Fibroblast of lung (primary cell): ENCODE data around the gene MST1R. TPM values are rescaled to one million over a fixed set of nuclear protein-coding genes. Genes with fewer than 3 reads are reported as not detected.

Source experiments
- DNase-seq, 2 donors: peaks; one replicate each; pipeline versions ENCODE4 v3.0.0 to v3.0.0-alpha.2; 2010; ENCODE audit warnings: low read depth in 2 of 2
- H2AFZ ChIP-seq: 2 replicates; pipeline ENCODE4 v1.5.1; 2012; ENCODE audit warnings: low read length, control low read depth, inconsistent platforms
- H3K27ac ChIP-seq: 2 replicates; pipeline ENCODE4 v1.5.1; 2011; ENCODE audit warnings: low read length, control low read depth; ENCODE audit not compliant: insufficient read depth
- H3K27me3 ChIP-seq: 2 replicates; pipeline ENCODE4 v1.5.1; 2011; ENCODE audit warnings: mild to moderate bottlenecking, low read length; ENCODE audit not compliant: control insufficient read depth, insufficient read depth
- H3K36me3 ChIP-seq: 2 replicates; pipeline ENCODE4 v1.5.1; 2011; ENCODE audit warnings: low read length; ENCODE audit not compliant: control insufficient read depth, insufficient read depth
- H3K4me1 ChIP-seq: 2 replicates; pipeline ENCODE4 v1.5.1; 2011; ENCODE audit warnings: low read length; ENCODE audit not compliant: control insufficient read depth, insufficient read depth; ENCODE audit errors: extremely low read depth
- H3K4me2 ChIP-seq: 2 replicates; pipeline ENCODE4 v1.5.1; 2011; ENCODE audit warnings: low read length, control low read depth; ENCODE audit not compliant: insufficient read depth; ENCODE audit errors: extremely low read depth
- H3K4me3 ChIP-seq, 4 experiments: fragments of 200-600 bp in 1 of 4; sonication (generic) in 1 of 4; replicated peaks in 1 of 4; 2 replicates each; pipeline ENCODE4 v1.5.1; 2011 to 2016; ENCODE audit warnings: low read length in 4 of 4, low read depth in 3 of 4, mild to moderate bottlenecking in 3 of 4, control low read depth in 2 of 4, inconsistent platforms in 1 of 4, mixed read lengths in 1 of 4; ENCODE audit not compliant: insufficient read depth in 1 of 4; ENCODE audit errors: control extremely low read depth in 1 of 4
- H3K79me2 ChIP-seq: 2 replicates; pipeline ENCODE4 v1.5.1; 2012; ENCODE audit warnings: mild to moderate bottlenecking, low read length, inconsistent platforms; ENCODE audit not compliant: control insufficient read depth, insufficient read depth
- H3K9ac ChIP-seq: 2 replicates; pipeline ENCODE4 v1.5.1; 2011; ENCODE audit warnings: mild to moderate bottlenecking, low read length, control low read depth; ENCODE audit not compliant: insufficient read depth
- H3K9me3 ChIP-seq: 2 replicates; pipeline ENCODE4 v1.5.1; 2012; ENCODE audit warnings: low read depth, low read length; ENCODE audit not compliant: control insufficient read depth, insufficient read depth
- H4K20me1 ChIP-seq: 2 replicates; pipeline ENCODE4 v1.5.1; 2011; ENCODE audit warnings: low read length; ENCODE audit not compliant: control insufficient read depth, insufficient read depth; ENCODE audit errors: extremely low read depth
- EZH2 ChIP-seq: IDR thresholded peaks from 2 replicates; pipeline ENCODE4 v1.5.1; 2012; ENCODE audit warnings: low read length, control low read depth, mild to moderate bottlenecking; ENCODE audit errors: missing control alignments
- polyA plus RNA-seq, 2 donors: library from polyadenylated mRNA; depleted of rRNA in 1 of 2; stranded (reverse) in 1 of 2; unstranded in 1 of 2; fragments of >200 nt; gene quantifications; 2 replicates each; pipeline ENCODE4 v1.2.1, GENCODE V29; 2011 to 2012; ENCODE audit warnings: missing spikeins in 1 of 2
- total RNA-seq: library from RNA; depleted of rRNA; stranded (reverse); fragments of >200 nt; gene quantifications from 2 replicates; pipeline ENCODE4 v1.2.1, GENCODE V29; 2014
- TF ChIP-seq, protein P1 (sequence below), 2 donors: IDR thresholded peaks in 1 of 2; conservative IDR thresholded peaks in 1 of 2; 1 replicate in 1 of 2; 2 replicates in 1 of 2; pipeline ENCODE4 v1.5.1; 2011 to 2012; ENCODE audit warnings: low read length in 2 of 2, control low read depth in 1 of 2, inconsistent platforms in 1 of 2, low read depth in 1 of 2, mild to moderate bottlenecking in 1 of 2

The MST1R gene
- total and polyA plus RNA-seq, 2 donors (not counting 1 experiment from before 2014, with no cell fraction given), result 0.52 to 3.0 TPM

DNA sequence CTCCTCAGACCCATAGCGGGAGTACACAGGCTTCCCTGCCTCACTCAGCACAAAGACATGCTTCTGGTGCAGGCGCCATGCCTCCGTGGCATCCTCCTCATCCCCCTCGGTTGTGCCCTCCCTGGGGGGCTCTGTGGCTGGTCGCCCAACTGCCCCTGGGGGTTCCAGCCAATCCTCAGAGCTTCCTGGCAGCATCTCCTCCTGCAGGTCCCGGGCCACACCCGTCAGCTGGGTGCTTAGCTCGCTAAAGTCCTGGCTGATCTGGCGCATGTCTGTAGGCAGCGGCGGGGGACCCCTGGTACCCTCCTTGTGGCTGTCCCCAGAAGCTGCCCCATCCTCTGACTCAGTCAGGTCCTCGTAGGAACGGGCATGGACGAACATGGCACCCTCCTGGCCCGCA, 7.9 kb upstream of the MST1R start:
- H3K79me2 ChIP-seq, result no peaks in the 10 kb centered on the region
- H3K27ac ChIP-seq, result no peak overlapping the region
- H3K4me2 ChIP-seq, result no peak overlapping the region
- peaks cover 5% of the 10 kb centered on the region for H3K36me3 ChIP-seq
- H3K27me3 ChIP-seq, result no peaks in the 10 kb centered on the region
- H3K9me3 ChIP-seq, result no peaks in the 10 kb centered on the region
- TF ChIP-seq EZH2, result no peak
- TF ChIP-seq, protein P1, sequence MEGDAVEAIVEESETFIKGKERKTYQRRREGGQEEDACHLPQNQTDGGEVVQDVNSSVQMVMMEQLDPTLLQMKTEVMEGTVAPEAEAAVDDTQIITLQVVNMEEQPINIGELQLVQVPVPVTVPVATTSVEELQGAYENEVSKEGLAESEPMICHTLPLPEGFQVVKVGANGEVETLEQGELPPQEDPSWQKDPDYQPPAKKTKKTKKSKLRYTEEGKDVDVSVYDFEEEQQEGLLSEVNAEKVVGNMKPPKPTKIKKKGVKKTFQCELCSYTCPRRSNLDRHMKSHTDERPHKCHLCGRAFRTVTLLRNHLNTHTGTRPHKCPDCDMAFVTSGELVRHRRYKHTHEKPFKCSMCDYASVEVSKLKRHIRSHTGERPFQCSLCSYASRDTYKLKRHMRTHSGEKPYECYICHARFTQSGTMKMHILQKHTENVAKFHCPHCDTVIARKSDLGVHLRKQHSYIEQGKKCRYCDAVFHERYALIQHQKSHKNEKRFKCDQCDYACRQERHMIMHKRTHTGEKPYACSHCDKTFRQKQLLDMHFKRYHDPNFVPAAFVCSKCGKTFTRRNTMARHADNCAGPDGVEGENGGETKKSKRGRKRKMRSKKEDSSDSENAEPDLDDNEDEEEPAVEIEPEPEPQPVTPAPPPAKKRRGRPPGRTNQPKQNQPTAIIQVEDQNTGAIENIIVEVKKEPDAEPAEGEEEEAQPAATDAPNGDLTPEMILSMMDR (conservative IDR thresholded peaks at IDR 0.05 in 1 of 2, IDR thresholded peaks at IDR 0.05 in 1 of 2; ENCODE audit: low read depth in 1 of 2, low read length in 2 of 2), result no peak
- H3K4me3 ChIP-seq, result no peak overlapping the region
- H4K20me1 ChIP-seq, result no peaks in the 10 kb centered on the region
- DNase-seq, result no peak
- H3K4me1 ChIP-seq, result no peaks in the 10 kb centered on the region
- H3K9ac ChIP-seq, result no peak overlapping the region
- no peak overlapping the region for H2AFZ ChIP-seq

DNA sequence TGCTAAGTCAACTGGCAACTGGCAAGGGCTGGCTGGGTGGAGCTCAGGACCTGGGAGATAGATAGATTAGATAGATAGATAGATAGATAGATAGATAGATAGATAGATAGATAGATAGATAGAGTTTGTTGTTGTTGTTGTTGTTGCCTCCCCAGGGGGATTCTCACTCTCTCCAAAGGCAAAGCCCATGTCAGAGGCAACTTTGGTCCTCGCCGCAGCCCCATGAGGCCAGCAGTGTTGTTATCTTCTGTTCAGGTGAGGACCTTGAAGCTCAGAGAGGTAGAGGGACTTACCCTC, 7.4 kb upstream of the MST1R start:
- no peak overlapping the region for H3K9ac ChIP-seq
- peaks cover 5% of the 10 kb centered on the region for H3K36me3 ChIP-seq
- TF ChIP-seq EZH2, result no peak
- TF ChIP-seq, protein P1 (conservative IDR thresholded peaks at IDR 0.05 in 1 of 2, IDR thresholded peaks at IDR 0.05 in 1 of 2; ENCODE audit: low read depth in 1 of 2, low read length in 2 of 2), result no peak
- no peak for DNase-seq
- no peak overlapping the region for H3K27ac ChIP-seq
- H3K79me2 ChIP-seq, result no peaks in the 10 kb centered on the region
- no peak overlapping the region for H3K4me3 ChIP-seq
- H3K4me1 ChIP-seq, result peaks cover under 1% of the 10 kb centered on the region
- no peak overlapping the region for H2AFZ ChIP-seq
- H3K4me2 ChIP-seq, result no peak overlapping the region
- H4K20me1 ChIP-seq, result no peaks in the 10 kb centered on the region
- no peaks in the 10 kb centered on the region for H3K9me3 ChIP-seq
- no peaks in the 10 kb centered on the region for H3K27me3 ChIP-seq

DNA sequence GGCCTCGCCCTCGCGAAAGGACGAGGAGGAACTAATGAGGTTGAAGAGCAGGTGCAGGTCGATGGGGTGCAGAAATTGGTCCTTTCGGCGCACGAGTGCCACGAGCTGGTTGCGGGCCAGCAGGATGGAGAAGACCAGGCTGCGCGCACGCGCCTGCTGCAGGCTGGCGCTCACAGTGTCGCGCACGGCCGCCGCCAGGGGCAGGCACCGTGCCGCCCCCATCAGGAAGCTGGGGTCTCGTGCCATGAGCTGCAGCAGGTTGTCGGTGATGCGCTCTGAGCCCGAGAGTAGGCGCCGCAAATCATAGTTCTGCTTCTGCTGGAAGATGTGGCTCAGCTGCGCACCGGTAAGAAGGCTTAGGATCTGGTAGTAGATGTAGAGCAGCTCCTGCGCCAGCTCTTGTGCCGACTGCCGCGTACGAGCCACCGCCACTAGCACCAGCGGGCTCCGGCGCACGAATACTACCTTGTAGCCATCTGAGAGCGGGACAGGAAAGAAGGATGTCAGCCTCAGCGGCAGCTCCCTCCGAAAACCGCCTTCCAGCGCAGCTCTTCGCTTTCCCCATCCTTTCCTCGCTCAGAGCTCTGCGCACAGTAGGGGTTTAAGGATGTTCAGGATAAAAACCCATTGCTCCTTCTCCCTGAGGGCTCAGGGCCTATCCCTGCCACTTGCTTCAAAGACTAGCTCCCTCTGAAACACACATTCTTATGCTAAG, 6.9 kb upstream of the MST1R start:
- no peaks in the 10 kb centered on the region for H4K20me1 ChIP-seq
- no peak overlapping the region for H2AFZ ChIP-seq
- no peak overlapping the region for H3K9ac ChIP-seq
- TF ChIP-seq, protein P1 (conservative IDR thresholded peaks at IDR 0.05 in 1 of 2, IDR thresholded peaks at IDR 0.05 in 1 of 2; ENCODE audit: low read depth in 1 of 2, low read length in 2 of 2), result no peak
- TF ChIP-seq EZH2, result no peak
- H3K9me3 ChIP-seq, result no peaks in the 10 kb centered on the region
- DNase-seq, result no peak
- peaks cover 5% of the 10 kb centered on the region for H3K36me3 ChIP-seq
- no peak overlapping the region for H3K4me2 ChIP-seq
- no peak overlapping the region for H3K4me3 ChIP-seq
- H3K27me3 ChIP-seq, result no peaks in the 10 kb centered on the region
- H3K4me1 ChIP-seq, result peaks cover 6% of the 10 kb centered on the region
- no peak overlapping the region for H3K27ac ChIP-seq
- no peaks in the 10 kb centered on the region for H3K79me2 ChIP-seq
